Panc1 (cell line): ENCODE results near the gene DDX27. TPM values are rescaled to one million over a fixed set of nuclear protein-coding genes. Genes with fewer than 3 reads are reported as not detected.

Experiments used
- ATAC-seq: fragments of 200-7000 bp; cut with Tn5 transposase; 2 replicates; pipeline ENCODE4 v1.9.1; 2020; ENCODE audit warnings: mild to moderate bottlenecking, moderate library complexity
- BruUV-seq: library from RNA; stranded (reverse); fragments of 400-500 nt; replicated peaks from 2 replicates; lab custom pipeline; 2021; lab: Mats Ljungman, UMichigan
- CTCF ChIA-PET: fragments of 300-600 bp; sonication (Branson Sonifier 250); formaldehyde crosslinking; loops from one replicate; lab custom pipeline; 2022; ENCODE audit warnings: antibody characterized with exemption; lab: Charles Lee
- POLR2A ChIA-PET: fragments of 300-600 bp; sonication (Branson Sonifier 250); formaldehyde crosslinking; loops from one replicate; lab custom pipeline; 2022; ENCODE audit warnings: antibody characterized with exemption; lab: Charles Lee
- DNase-seq: peaks from one replicate; pipeline ENCODE4 v3.0.0-alpha.2; 2010; ENCODE audit warnings: low read depth, low spot score
- H3K27ac ChIP-seq: 2 replicates; pipeline ENCODE4 v1.5.1; 2011; ENCODE audit warnings: mild to moderate bottlenecking, low read length, inconsistent platforms
- H3K27me3 ChIP-seq: fragments of 200-500 bp; sonication (Bioruptor generic); 2 replicates; pipeline ENCODE4 v1.6.0; 2014; ENCODE audit warnings: low read length, inconsistent platforms; ENCODE audit not compliant: control insufficient read depth, insufficient read depth
- H3K36me3 ChIP-seq: fragments of 200-500 bp; sonication (Bioruptor generic); 2 replicates; pipeline ENCODE4 v1.5.1; 2014; ENCODE audit warnings: inconsistent platforms, mild to moderate bottlenecking, low read length, moderate library complexity; ENCODE audit not compliant: control insufficient read depth, insufficient read depth
- H3K4me1 ChIP-seq: 2 replicates; pipeline ENCODE4 v1.5.1; 2011; ENCODE audit warnings: inconsistent platforms, mild to moderate bottlenecking, low read length, moderate library complexity; ENCODE audit not compliant: control insufficient read depth, insufficient read depth
- H3K4me3 ChIP-seq, 2 experiments: 2 replicates each; pipeline ENCODE4 v1.5.1; 2011 to 2012; ENCODE audit warnings: low read depth in 2 of 2, low read length in 2 of 2, mild to moderate bottlenecking in 2 of 2, inconsistent platforms in 1 of 2, moderate library complexity in 1 of 2
- H3K9me3 ChIP-seq: fragments of 200-500 bp; sonication (Bioruptor generic); 2 replicates; pipeline ENCODE4 v1.5.1; 2014; ENCODE audit warnings: low read depth, mild to moderate bottlenecking, inconsistent platforms, low read length, moderate library complexity; ENCODE audit not compliant: control insufficient read depth, insufficient read depth
- POLR2AphosphoS5 ChIP-seq: IDR thresholded peaks from 2 replicates; pipeline ENCODE4 v1.6.1; 2012; ENCODE audit warnings: mild to moderate bottlenecking, low read depth, low read length, moderate library complexity
- REST ChIP-seq, 2 experiments: IDR thresholded peaks; 2 replicates each; pipeline ENCODE4 v1.6.1; 2011 to 2012; ENCODE audit warnings: low read depth in 2 of 2, control low read depth in 1 of 2, low read length in 1 of 2, mild to moderate bottlenecking in 1 of 2, moderate library complexity in 1 of 2; ENCODE audit not compliant: insufficient read depth in 1 of 2
- SIN3A ChIP-seq: IDR thresholded peaks from 2 replicates; pipeline ENCODE4 v1.6.1; 2012; ENCODE audit warnings: low read depth, mild to moderate bottlenecking, low read length, moderate library complexity, borderline replicate concordance; ENCODE audit not compliant: insufficient read depth
- TCF7L2 ChIP-seq: IDR thresholded peaks from 2 replicates; pipeline ENCODE4 v1.6.1; 2011; ENCODE audit warnings: mild to moderate bottlenecking, low read depth, low read length, inconsistent platforms
- in situ Hi-C: cut with HindIII; loops from 2 replicates; pipeline ENCODE4 v1.10.0; 2016; ENCODE audit warnings: low sequenced_read_pairs, low pct_unique_long_range_greater_than_20kb
- intact Hi-C: fragments of 100-400 bp; cut with micrococcal nuclease; formaldehyde crosslinking; loops from one replicate; pipeline ENCODE4 v1.10.0; 2022; ENCODE audit not compliant: unreplicated experiment
- total RNA-seq: library from RNA; stranded (reverse); gene quantifications from one replicate; pipeline ENCODE4 v1.2.1, GENCODE V29; 2021; ENCODE audit not compliant: unreplicated experiment
- TF ChIP-seq, protein P1 (sequence below): fragments of 450-650 bp; IDR thresholded peaks from 2 replicates; pipeline ENCODE4 v1.5.1; 2017; ENCODE audit warnings: mild to moderate bottlenecking

The DDX27 gene
- total RNA-seq, 1 experiment from 2014 or later: 63.4 TPM

- ChIA-PET POLR2A (no interaction called here), CTCF (no interaction called here)
- H3K9me3 ChIP-seq: no peaks in the 10 kb centered on the region
- ATAC-seq (no peak), DNase-seq (no peak)
- H3K4me3 ChIP-seq: no peak overlapping the region
- TF ChIP-seq, protein P1, sequence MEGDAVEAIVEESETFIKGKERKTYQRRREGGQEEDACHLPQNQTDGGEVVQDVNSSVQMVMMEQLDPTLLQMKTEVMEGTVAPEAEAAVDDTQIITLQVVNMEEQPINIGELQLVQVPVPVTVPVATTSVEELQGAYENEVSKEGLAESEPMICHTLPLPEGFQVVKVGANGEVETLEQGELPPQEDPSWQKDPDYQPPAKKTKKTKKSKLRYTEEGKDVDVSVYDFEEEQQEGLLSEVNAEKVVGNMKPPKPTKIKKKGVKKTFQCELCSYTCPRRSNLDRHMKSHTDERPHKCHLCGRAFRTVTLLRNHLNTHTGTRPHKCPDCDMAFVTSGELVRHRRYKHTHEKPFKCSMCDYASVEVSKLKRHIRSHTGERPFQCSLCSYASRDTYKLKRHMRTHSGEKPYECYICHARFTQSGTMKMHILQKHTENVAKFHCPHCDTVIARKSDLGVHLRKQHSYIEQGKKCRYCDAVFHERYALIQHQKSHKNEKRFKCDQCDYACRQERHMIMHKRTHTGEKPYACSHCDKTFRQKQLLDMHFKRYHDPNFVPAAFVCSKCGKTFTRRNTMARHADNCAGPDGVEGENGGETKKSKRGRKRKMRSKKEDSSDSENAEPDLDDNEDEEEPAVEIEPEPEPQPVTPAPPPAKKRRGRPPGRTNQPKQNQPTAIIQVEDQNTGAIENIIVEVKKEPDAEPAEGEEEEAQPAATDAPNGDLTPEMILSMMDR: no peak
- no peak for TF ChIP-seq POLR2AphosphoS5
- TF ChIP-seq SIN3A: no peak
- no peak for TF ChIP-seq REST (IDR thresholded peaks at IDR 0.05; ENCODE audit: insufficient read depth in 1 of 2, low read depth in 2 of 2, low read length in 1 of 2)
- TF ChIP-seq TCF7L2: no peak
- TSS peak; percentile 43 for BruUV-seq
- no peak overlapping the region for H3K27ac ChIP-seq
- H3K36me3 ChIP-seq: no peaks in the 10 kb centered on the region
- H3K27me3 ChIP-seq: no peaks in the 10 kb centered on the region
- intact Hi-C loops (no loop called here), in situ Hi-C loops (no loop called here)
- H3K4me1 ChIP-seq: no peaks in the 10 kb centered on the region
Observed at GRCh38 chr20:49172413-49172812, 46.8 kb upstream of the DDX27 start.

GRCh38 chr20:49174183-49174582 is 45.0 kb upstream of the DDX27 start:
- no TSS peak for BruUV-seq
- DNase-seq: no peak
- Histone ChIP-seq H3K27me3 (no peaks in the 10 kb centered on the region), H3K4me1 (no peaks in the 10 kb centered on the region), H3K27ac (no peak overlapping the region), H3K36me3 (no peaks in the 10 kb centered on the region), H3K4me3 (no peak overlapping the region), H3K9me3 (no peaks in the 10 kb centered on the region)
- ChIA-PET CTCF (no interaction called here), POLR2A (no interaction called here)
- in situ Hi-C loops (no loop called here), intact Hi-C loops (no loop called here)
- TF ChIP-seq SIN3A (no peak), REST (IDR thresholded peaks at IDR 0.05; ENCODE audit: insufficient read depth in 1 of 2, low read depth in 2 of 2, low read length in 1 of 2) (no peak), TCF7L2 (no peak), POLR2AphosphoS5 (no peak)
- TF ChIP-seq, protein P1: no peak
- ATAC-seq: no peak
